NCI-H1092 treated with DMSO at 0.1 percent for 48 hours (cell line): ENCODE measurements around the gene PEX5.
"Not testable (repeated sequence)": the region's sequence is repeated elsewhere in the genome, so short reads cannot be mapped to it uniquely, and the experiment has no call there.

Experiments
- DNase-seq: peaks from one replicate; lab custom pipeline; 2025; lab: John Stamatoyannopoulos, UW

Gene PEX5

GRCh38 chr12:7160183-7160582, 29.3 kb upstream of the PEX5 start:
- no peak for DNase-seq

DNA sequence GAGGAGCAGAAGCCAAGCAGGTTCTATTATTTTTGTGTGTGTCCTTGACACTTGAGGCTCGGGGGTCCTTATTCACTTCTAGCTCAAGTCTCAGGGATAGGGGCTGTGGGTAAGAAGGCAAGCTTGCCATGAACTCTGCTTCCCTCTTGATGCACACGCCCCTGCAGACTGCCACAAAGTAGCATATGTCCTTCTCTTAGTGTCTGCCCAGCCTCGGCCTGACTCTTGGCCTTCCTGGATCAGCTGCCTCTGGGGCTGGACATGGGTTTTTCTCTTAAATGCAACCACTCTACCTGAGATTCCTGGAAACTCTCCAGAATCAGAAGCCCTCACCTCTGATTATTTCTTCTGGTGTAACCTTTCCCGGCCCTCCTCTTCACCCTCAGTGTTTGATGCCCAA, 28.2 kb upstream of the PEX5 start:
- DNase-seq: no peak

- no peak for DNase-seq
These were observed 27.7 kb upstream of the PEX5 start for GRCh38 chr12:7161811-7162210.

GRCh38 chr12:7162691-7163114, 26.8 kb upstream of the PEX5 start:
- peak; percentile 29 for DNase-seq

- no peak for DNase-seq
These were observed 19.5 kb upstream of the PEX5 start for GRCh38 chr12:7169951-7170350.

DNA sequence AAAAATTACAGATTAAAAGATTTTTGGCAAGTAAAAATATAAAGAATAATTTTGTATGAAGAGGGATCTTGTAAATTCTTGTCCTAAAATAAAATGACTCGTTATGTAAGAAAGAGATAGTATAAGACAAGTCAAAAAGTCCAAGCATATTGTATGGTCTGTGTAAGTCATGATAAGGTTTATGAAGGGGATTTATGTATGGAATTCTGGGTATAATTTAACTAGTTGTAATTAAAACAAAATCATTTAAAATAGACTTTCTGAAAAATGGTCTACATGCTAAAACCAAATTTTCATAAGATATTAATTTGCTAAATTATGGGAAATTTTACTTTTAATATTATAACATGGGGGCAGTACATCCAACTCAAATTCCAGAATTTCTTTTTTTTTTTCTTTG, 17.6 kb upstream of the PEX5 start:
- no peak for DNase-seq

GRCh38 chr12:7175493-7175892, 14.0 kb upstream of the PEX5 start:
- no peak for DNase-seq

- no peak for DNase-seq
These were observed 12.9 kb upstream of the PEX5 start for GRCh38 chr12:7176595-7176994.

DNA sequence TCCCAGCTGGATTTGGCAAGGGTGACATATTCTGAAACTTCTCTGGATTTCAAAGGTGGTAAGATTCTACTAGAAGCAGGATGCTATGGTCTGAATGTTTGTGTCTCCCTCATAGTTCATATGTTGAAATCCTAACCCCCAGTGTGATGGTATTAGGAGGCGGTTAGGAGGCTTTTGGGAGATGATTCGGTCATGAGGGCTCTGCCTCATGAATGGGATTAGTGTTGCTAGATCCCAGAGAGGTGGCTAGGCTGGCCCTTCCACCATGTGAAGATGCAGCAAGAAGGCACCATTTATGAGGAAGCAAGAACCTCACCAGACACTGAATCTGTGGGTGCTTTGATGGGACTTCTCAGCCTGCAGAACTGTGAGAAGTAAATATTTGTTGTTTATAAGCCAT, 11.0 kb upstream of the PEX5 start:
- DNase-seq: no peak

DNA sequence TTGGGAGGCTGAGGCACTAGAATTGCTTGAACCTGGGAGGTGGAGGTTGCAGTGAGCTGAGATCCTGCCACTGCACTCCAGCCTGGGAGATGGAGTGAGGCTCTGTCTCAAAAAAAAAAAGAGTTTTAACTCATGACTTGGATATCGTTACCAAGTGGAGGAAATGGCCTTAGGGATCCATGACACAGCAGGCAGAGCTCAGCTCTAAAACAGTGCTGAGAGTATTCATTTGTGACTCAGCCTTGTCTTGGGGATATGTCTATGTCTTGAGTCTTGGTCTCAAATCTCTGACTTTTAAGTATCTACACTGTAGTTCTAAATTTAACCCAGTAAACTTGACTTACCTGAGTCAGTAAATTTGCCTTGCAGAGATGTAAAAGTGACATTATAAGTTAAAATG, 8.8 kb upstream of the PEX5 start:
- DNase-seq: no peak

DNA sequence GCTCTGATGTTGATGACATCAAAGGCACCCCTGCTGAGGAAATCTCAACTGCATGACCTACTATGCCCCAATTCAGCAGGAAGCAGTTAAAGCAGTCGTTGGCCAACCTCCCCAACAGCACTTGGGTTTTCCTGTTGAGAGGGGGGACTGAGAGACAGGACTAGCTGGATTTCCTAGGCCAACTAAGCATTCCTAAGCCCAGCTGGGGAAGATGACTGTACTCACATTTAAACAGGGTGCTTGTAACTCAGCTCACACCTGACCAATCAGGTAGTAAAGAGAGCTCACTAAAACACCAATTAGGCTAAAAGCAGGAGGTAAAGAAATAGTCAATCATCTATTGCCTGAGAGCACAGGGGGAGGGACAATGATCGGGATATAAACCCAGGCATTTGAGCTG, 3.4 kb upstream of the PEX5 start:
- DNase-seq: not testable (repeated sequence)

DNA sequence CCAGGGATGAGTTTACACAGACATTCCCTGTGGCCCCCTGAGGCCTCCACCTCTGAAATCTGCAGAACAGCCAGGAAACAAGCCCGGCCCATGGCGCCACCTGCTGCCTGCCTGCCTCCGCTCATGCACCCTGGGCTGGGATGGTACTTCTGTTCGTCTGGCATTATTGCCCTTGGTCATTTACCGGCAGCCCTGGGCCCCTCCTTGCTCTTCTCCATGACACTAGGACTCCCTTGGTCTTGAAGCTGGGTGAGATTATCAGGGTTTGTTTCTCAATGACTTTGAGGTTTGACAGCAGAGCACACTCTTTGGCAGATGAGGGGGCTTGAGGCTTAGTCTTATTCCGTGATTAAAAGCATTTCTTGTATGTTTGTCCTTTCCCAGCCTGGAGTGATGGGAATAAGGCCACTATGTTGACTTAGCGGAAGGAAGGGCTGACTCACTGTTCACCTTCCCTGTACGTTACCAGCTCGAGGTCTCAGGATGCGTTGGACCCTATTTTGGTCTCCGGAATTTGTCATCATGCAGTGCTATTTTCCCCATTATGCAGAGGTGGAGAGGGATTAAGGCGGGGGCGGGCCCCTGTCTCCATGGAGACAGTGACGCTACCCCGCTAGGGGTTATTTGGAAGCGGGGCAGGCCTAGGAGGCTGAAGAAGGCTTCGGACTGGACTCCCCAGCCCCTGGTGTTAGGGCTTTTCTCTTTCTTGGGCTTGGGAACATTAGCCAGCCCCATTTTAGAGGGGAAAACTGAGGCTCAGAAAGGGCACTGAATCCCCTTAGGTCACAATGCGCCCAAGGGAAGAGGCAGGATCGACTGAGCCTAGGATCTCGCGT, 706 bp upstream of the PEX5 start:
- peak; percentile 41 for DNase-seq

- DNase-seq: peak; percentile 35
These were observed 976 bp downstream of the PEX5 start for GRCh38 chr12:7190268-7191055.

- no peak for DNase-seq
These were observed 4.2 kb downstream of the PEX5 start for GRCh38 chr12:7193674-7194073.

DNA sequence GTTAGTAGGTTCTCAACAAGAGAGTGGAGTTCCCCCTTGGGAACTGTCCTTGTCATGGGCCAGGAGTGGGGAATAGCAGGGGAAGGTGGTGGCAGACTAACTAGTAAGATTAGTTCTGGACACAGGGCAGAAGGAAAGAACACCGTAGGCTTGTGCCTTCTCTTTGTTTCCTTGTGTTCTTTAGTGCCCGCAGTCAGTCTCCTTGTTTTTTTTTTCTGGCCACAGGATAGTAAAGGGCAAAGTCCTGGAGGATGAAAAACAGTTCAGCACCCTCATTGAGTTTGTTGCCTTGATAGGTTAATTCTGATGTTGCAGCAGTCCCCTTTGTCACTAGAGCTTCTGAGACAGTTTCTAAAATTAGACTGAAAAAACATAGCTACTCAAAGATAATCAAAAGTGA, 8.4 kb downstream of the PEX5 start:
- no peak for DNase-seq

- no peak for DNase-seq
These were observed 13.6 kb downstream of the PEX5 start for GRCh38 chr12:7203109-7203508.

GRCh38 chr12:7205091-7205490, 15.6 kb downstream of the PEX5 start:
- DNase-seq: no peak

- no peak for DNase-seq
These were observed 17.2 kb downstream of the PEX5 start for GRCh38 chr12:7206691-7207090.

DNA sequence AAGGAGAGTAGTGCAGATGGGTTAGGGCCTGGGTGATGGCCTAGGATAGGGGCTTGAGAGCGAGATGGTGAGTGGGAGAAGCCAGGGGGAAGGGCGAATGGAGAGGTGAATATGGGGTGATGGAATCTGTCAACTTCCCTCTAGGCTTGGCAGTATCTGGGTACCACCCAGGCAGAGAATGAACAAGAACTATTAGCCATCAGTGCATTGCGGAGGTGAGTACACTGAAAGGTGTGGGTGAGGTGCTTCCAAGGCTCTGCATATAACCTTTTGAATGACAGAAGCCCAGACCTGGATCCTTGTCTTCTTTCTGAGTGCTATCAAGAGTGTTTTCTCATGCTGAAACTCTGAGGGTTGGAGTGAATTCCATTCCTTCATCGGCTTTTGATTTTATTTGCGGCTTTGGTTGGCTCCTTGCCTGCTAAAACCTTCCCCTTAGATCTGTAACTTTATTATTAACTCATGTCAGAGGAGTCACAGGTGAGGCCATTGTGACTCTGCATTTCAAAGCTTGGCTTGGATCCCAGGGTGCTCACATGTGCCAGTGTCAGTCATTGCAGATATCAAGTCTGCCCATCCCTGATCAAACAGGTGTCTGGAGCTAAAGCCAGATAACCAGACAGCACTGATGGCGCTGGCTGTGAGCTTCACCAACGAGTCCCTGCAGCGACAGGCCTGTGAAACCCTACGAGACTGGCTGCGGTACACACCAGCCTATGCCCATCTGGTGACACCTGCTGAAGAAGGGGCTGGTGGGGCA, 18.6 kb downstream of the PEX5 start:
- no peak for DNase-seq

- no peak for DNase-seq
These were observed 20.5 kb downstream of the PEX5 start for GRCh38 chr12:7209958-7210357.

DNA sequence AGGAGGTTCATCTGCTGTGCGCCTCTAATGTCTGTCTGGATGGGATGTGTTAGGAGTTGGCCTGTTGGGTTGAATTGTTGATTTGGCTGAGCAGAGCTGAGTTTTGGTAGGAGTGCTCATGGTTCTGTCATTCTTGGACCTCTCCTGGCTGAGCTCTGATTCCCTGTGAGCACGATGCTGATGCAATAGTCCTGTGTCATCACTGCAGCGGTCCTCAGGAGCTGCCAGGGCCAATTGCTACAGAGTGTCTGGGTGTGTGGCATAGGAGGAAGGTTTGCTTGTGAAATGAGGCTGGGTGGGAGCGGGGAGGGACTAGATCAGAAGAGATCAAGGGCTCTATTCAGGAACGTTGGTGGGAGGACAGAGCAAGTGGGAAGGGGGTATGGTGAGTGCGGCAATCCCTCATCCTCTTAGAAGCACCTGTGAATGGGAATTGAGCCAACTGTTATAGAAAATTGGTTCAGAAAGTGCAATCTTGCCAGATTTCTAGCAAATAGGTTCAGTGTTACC, 21.2 kb downstream of the PEX5 start:
- DNase-seq: no peak

DNA sequence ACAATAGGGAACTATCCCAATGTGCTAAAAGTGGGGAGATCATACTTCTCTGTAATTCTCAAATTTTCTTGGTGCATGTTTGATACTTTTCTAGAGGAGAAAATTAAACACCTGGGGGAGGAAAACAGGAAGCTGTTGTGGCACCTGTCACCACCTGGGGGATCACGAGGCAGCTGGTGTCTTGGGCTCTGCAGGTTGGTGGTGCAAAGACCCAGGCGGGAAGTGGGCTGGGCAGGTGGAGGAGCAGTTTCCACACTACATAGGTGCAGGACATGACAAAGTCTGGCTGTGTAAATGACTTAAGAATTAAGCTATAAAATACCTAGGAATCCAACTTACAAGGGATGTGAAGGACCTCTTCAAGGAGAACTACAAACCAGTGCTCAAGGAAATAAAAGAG, 23.2 kb downstream of the PEX5 start:
- no peak for DNase-seq
